ENCODE data around the gene RREB1.
A peak's percentile ranks its signal among the peaks of the same experiment; 100 is the strongest.

The RREB1 gene

DNA sequence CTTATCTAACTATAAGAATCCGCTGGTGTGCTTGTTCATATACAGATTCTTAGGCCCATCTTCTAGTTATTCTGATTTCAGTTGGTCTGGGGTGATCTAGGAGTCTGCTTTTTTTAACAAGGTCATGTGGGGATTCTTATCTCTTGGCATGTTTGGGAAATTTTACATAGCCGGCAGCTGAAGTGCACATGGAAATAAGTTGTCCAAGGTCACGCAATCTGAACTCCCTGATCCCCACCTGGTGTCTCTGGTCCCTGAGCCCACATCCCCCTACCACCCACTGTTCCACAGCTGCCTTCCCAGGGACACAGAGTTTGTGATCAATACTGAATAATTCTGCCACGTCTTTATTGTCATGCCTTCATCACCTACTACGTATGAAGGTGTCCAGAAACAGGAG is 114.4 kb downstream of the RREB1 start:
- no peak for DNase-seq (ENCODE audit: low read depth in 2 of 2)

- DNase-seq (ENCODE audit: low read depth in 2 of 2), result no peak
Observed at GRCh38 chr6:7224731-7225130, 117.0 kb downstream of the RREB1 start.

GRCh38 chr6:7228662-7229375 is 121.1 kb downstream of the RREB1 start:
- DNase-seq (ENCODE audit: low read depth in 2 of 2), result no peak

- no peak for DNase-seq (ENCODE audit: low read depth in 2 of 2)
Observed at GRCh38 chr6:7229376-7230326, 121.9 kb downstream of the RREB1 start.

GRCh38 chr6:7230327-7230691 is 122.5 kb downstream of the RREB1 start:
- DNase-seq (ENCODE audit: low read depth in 2 of 2), result no peak

DNA sequence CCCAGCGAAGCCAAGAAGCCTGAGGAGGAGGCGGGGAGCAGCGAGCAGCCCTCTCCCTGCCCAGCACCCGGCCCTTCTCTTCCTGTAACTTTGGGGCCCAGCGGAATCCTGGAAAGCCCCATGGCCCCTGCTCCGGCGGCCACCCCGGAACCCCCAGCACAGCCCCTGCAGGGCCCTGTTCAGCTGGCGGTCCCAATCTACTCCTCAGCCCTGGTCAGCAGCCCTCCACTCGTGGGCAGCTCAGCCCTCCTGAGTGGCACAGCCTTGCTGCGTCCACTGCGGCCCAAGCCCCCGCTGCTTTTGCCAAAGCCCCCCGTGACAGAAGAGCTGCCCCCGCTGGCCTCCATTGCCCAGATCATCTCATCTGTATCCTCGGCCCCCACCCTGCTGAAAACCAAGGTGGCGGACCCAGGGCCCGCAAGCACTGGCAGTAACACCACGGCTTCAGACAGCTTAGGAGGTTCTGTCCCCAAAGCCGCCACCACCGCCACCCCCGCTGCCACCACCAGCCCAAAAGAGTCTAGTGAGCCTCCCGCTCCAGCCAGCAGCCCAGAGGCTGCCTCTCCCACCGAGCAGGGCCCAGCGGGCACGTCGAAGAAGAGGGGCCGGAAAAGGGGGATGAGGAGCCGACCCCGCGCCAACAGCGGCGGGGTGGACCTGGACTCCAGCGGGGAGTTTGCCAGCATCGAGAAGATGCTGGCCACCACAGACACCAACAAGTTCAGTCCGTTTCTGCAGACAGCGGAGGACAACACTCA is 123.4 kb downstream of the RREB1 start:
- DNase-seq (ENCODE audit: low read depth in 2 of 2), result no peak

GRCh38 chr6:7232351-7232750 is 124.6 kb downstream of the RREB1 start:
- no peak for DNase-seq (ENCODE audit: low read depth in 2 of 2)

- no peak for DNase-seq (ENCODE audit: low read depth in 2 of 2)
Observed at GRCh38 chr6:7234547-7234946, 126.8 kb downstream of the RREB1 start.

- DNase-seq (ENCODE audit: low read depth in 2 of 2), result no peak
Observed at GRCh38 chr6:7235712-7236305, 128.0 kb downstream of the RREB1 start.

GRCh38 chr6:7236306-7237209 is 128.8 kb downstream of the RREB1 start:
- DNase-seq (ENCODE audit: low read depth in 2 of 2), result no peak

GRCh38 chr6:7237653-7238188 is 130.0 kb downstream of the RREB1 start:
- DNase-seq (ENCODE audit: low read depth in 2 of 2), result no peak

- no peak for DNase-seq (ENCODE audit: low read depth in 2 of 2)
Observed at GRCh38 chr6:7238526-7238899, 130.8 kb downstream of the RREB1 start.

DNA sequence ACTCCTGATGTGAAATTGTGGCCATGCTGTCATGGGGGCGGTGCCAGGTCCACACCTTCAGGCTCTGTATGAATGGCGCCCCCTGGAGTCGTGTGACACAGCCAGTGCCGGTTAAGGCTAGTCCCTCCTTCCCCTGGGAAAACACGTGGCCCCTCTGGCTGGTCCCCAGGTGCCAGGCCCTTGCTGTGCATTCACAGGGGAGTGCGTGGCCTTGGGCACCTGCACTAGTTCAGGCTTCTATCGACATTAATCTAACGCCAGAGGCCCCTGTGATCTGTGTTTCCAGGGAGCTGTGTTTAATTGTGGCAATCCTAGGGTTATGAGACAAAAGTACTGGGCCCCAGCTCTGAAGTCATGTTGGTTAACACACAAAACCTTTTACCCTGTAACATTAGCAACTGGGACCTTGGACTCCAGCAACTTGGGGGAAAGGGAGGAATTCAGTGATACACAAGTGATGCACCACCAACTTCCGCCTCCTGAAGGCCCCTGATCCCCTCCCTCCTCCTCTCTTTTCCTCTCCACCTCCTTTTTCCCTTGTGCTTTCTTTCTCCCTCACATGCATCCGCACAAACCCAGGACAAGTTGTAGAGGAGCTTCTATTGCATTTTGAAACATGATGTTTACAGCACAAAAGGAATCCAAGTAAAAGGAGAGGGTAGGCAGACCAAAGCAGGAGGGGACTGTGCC is 131.3 kb downstream of the RREB1 start:
- DNase-seq (ENCODE audit: low read depth in 2 of 2), result peak; percentile 41 to 47

DNA sequence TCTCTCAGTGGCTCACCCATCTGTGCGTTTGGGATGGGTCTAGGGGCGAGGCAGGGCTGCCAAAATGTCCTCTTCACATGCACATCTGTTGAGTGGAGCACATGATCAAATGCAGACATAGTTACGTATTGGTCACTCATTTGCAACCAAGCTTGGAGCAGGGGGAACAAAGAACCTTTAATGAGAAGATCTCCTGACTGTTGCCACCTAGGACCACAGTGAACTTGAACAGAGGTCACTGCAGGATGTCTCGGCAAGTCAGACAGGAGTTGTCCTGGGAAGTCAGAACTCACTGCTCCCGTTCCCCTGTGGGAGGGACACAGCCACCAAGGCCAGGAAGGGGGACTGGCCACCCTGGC is 131.8 kb downstream of the RREB1 start:
- DNase-seq (ENCODE audit: low read depth in 2 of 2), result no peak

DNA sequence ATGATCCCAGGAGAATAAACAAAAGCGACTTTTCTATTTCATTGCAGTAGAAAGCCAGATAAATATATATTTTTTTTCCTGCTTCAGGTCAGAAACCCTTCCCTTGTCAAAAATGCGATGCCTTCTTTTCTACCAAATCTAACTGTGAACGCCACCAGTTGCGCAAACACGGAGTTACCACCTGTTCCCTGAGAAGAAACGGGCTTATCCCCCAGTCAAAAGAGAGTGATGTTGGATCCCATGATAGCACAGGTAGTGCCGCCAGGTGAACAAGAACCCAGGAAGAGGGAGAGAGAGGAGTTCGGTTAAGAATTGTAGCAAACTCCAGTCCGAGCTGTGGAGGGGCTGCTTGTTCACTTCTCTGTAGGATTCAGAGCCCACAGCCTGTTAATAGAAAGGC is 132.6 kb downstream of the RREB1 start:
- DNase-seq (ENCODE audit: low read depth in 2 of 2), result no peak

- DNase-seq (ENCODE audit: low read depth in 2 of 2), result no peak
Observed at GRCh38 chr6:7241160-7241559, 133.4 kb downstream of the RREB1 start.

DNA sequence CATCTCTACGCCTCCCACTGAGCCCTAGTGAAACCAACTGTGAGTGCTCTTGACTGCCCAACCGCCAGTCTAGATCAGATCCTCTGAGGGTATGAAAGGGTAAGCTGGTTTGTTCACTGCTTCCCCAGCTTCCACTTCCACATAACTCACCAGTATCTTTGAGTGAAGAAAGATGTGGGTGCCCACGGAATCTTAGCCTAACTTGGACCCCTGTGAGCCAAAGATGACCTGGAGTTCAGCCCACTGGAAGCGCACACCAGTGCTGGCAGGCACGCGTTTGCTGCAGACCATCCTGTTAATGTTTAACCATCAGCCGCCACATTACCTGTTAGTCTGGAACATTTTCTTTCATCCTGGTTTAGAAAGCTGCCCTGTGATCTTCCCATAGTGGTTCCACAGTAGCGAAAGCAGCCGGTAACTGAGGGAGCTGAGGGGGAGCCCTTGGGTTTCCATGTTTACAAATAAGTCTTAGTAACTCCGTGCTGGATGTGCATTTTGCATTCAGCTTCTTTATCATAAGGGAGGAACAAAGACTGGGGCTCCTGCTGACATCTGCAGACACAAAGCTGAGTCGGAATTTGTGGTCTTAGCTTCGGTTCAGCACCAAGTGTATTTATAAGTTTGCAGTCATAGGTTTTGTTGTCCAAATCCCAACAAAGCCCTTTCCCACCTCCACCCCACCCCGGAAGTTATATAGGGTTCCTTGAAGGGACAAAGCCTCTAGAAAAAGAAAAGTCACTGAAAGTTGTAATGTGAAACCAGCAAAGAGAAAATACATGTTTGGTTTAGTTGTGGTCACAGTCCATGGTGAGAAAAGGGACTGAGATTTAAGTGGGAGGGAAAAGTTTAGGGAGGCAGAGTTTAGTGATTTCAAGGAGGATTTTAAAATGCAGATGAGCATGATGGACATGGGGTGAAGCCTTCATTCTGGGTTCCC is 134.2 kb downstream of the RREB1 start:
- DNase-seq (ENCODE audit: low read depth in 2 of 2), result no peak

DNA sequence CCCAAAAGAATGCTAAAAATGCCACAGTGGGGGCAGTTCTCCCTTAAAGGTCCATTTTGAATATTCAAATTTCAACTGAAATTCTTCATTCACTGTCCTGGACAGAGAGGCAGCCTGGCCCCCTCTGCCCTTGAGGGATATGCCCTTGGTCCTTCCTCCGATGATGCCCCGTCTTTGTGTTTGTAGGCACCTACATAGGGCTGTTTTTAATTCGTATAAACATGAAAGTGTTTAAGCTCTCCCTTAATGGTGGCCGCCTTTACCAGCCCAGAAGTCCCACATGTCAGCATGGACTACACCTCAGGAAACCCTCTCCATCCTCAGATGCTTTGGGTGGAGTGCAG is 135.0 kb downstream of the RREB1 start:
- no peak for DNase-seq (ENCODE audit: low read depth in 2 of 2)

Data from activated CD8-positive, alpha-beta memory T cell treated with anti-CD3 and anti-CD28 coated beads for 4 hours (primary cell).